ENCODE data around the gene AP5B1.
"Not testable (repeated sequence)": the region's sequence is repeated elsewhere in the genome, so short reads cannot be mapped to it uniquely, and the experiment has no call there.

AP5B1 gene

GRCh38 chr11:65767406-65767805, 13.4 kb downstream of the AP5B1 start:
- in situ Hi-C loops (cut with MboI; ENCODE audit: low sequenced_read_pairs, unreplicated experiment), result no loop called here
- no peak for TF ChIP-seq CTCF (IDR thresholded peaks at IDR 0.05; ENCODE audit: borderline replicate concordance, control extremely low read depth, extremely low read depth, insufficient read depth, missing control alignments)
- DNase-seq (ENCODE audit: low spot score), result no peak

GRCh38 chr11:65766535-65766934, 14.2 kb downstream of the AP5B1 start:
- in situ Hi-C loops (cut with MboI; ENCODE audit: low sequenced_read_pairs, unreplicated experiment), result no loop called here
- no peak for TF ChIP-seq CTCF (IDR thresholded peaks at IDR 0.05; ENCODE audit: borderline replicate concordance, control extremely low read depth, extremely low read depth, insufficient read depth, missing control alignments)
- DNase-seq (ENCODE audit: low spot score), result no peak

GRCh38 chr11:65764434-65764833, 16.3 kb downstream of the AP5B1 start:
- in situ Hi-C loops (cut with MboI; ENCODE audit: low sequenced_read_pairs, unreplicated experiment), result no loop called here
- no peak for DNase-seq (ENCODE audit: low spot score)
- TF ChIP-seq CTCF (IDR thresholded peaks at IDR 0.05; ENCODE audit: borderline replicate concordance, control extremely low read depth, extremely low read depth, insufficient read depth, missing control alignments), result no peak

GRCh38 chr11:65762816-65763215, 18.0 kb downstream of the AP5B1 start:
- in situ Hi-C loops (cut with MboI; ENCODE audit: low sequenced_read_pairs, unreplicated experiment); DNase-seq (ENCODE audit: low spot score): not testable (repeated sequence)

- in situ Hi-C loops (cut with MboI; ENCODE audit: low sequenced_read_pairs, unreplicated experiment); DNase-seq (ENCODE audit: low spot score): not testable (repeated sequence)
Observed at GRCh38 chr11:65762169-65762568, 18.6 kb downstream of the AP5B1 start.

GRCh38 chr11:65745049-65745448, 35.7 kb downstream of the AP5B1 start:
- no peak for TF ChIP-seq CTCF (IDR thresholded peaks at IDR 0.05; ENCODE audit: borderline replicate concordance, control extremely low read depth, extremely low read depth, insufficient read depth, missing control alignments)
- no peak for DNase-seq (ENCODE audit: low spot score)
- in situ Hi-C loops (cut with MboI; ENCODE audit: low sequenced_read_pairs, unreplicated experiment), result no loop called here

GRCh38 chr11:65744699-65745042, 36.1 kb downstream of the AP5B1 start:
- no peak for TF ChIP-seq CTCF (IDR thresholded peaks at IDR 0.05; ENCODE audit: borderline replicate concordance, control extremely low read depth, extremely low read depth, insufficient read depth, missing control alignments)
- DNase-seq (ENCODE audit: low spot score), result no peak
- in situ Hi-C loops (cut with MboI; ENCODE audit: low sequenced_read_pairs, unreplicated experiment), result no loop called here

- in situ Hi-C loops (cut with MboI; ENCODE audit: low sequenced_read_pairs, unreplicated experiment), result no loop called here
- TF ChIP-seq CTCF (IDR thresholded peaks at IDR 0.05; ENCODE audit: borderline replicate concordance, control extremely low read depth, extremely low read depth, insufficient read depth, missing control alignments), result no peak
Observed at GRCh38 chr11:65744026-65744698, 36.6 kb downstream of the AP5B1 start.

More at GRCh38 chr11:65744026-65744698, 36.6 kb downstream of the AP5B1 start:
- DNase-seq (ENCODE audit: low spot score), result no peak
